ENCODE results near the gene HOMER3. TPM values are rescaled to one million over a fixed set of nuclear protein-coding genes. Genes with fewer than 3 reads are reported as not detected.

The HOMER3 gene
- total and polyA plus RNA-seq, 2 of the 13 experiments (the other 11 are each of a cell fraction or from before 2014, with no cell fraction given): 21.3 to 27.3 TPM

- H3K4me1 ChIP-seq (ENCODE audit: insufficient read depth, low read length): peaks cover 22% of the 10 kb centered on the region
- DNase-seq (ENCODE audit: low spot score): no peak
- TF ChIP-seq ZNF12 (CRISPR knock-in tag; IDR thresholded peaks at IDR 0.05) (no peak), HNRNPL (IDR thresholded peaks at IDR 0.05; ENCODE audit: low read depth, low read length) (0 out of 2 replicates have a peak, but pooled peaks have one; percentile 44), ZNF350 (CRISPR knock-in tag; IDR thresholded peaks at IDR 0.05; ENCODE audit: borderline replicate concordance, low read depth) (no peak), RBFOX2 (IDR thresholded peaks at IDR 0.05; ENCODE audit: low read depth, low read length) (0 out of 2 replicates have a peak, but pooled peaks have one; percentile 55)
- H3K27ac ChIP-seq (ENCODE audit: extremely low read length, insufficient read depth, low read length): no peak overlapping the region
- intact Hi-C loops (cut with micrococcal nuclease; ENCODE audit: unreplicated experiment): no loop called here
- H2AFZ ChIP-seq (ENCODE audit: low read length): no peak overlapping the region
- peaks cover 16% of the 10 kb centered on the region; the same call in 1 of the 2 replicates for H4K20me1 ChIP-seq (ENCODE audit: insufficient read depth, low read length)
- no peak for ATAC-seq
- H3K4me3 ChIP-seq (replicated peaks in 1 of 3; ENCODE audit: insufficient read depth in 1 of 3, low read depth in 2 of 3, low read length in 3 of 3): no peak overlapping the region
- no peaks in the 10 kb centered on the region; a peak in 1 of 5 replicates for H3K27me3 ChIP-seq (ENCODE audit: control insufficient read depth in 1 of 2, insufficient read depth in 2 of 2, low read length in 2 of 2)
- CTCF ChIA-PET (ENCODE audit: low intra/inter-chr PET ratio, low total read pairs): no interaction called here
- in situ Hi-C loops (cut with HindIII; ENCODE audit: extremely low pct_ligation_motif_present, low pct_unique_long_range_greater_than_20kb): no loop called here
- 100% methylated on average over 3 of the region's 5 CpGs for WGBS (ENCODE audit: low lambda C conversion rate)
- no peaks in the 10 kb centered on the region for H3K9me3 ChIP-seq (ENCODE audit: low read length)
- FAIRE-seq: no peak
- H3K9ac ChIP-seq (ENCODE audit: insufficient read depth, low read depth, low read length): no peak overlapping the region
- no TSS peak for BruUV-seq (replicated peaks)
- POLR2A ChIA-PET: no interaction called here
- H3K4me2 ChIP-seq (ENCODE audit: low read depth, low read length): no peak overlapping the region
- H3K36me3 ChIP-seq (replicated peaks in 1 of 2; ENCODE audit: control insufficient read depth in 1 of 2, insufficient read depth in 2 of 2, low read length in 2 of 2): peaks cover 20 to 46% of the 10 kb centered on the region in 2 experiments
- peaks cover 30% of the 10 kb centered on the region for H3K79me2 ChIP-seq (ENCODE audit: insufficient read depth, low read length)
Observed at GRCh38 chr19:18913466-18913865, 27.6 kb downstream of the HOMER3 start.

- in situ Hi-C loops (cut with HindIII; ENCODE audit: extremely low pct_ligation_motif_present, low pct_unique_long_range_greater_than_20kb) (no loop called here), intact Hi-C loops (cut with micrococcal nuclease; ENCODE audit: unreplicated experiment) (no loop called here)
- FAIRE-seq (no peak), DNase-seq (ENCODE audit: low spot score) (no peak), ATAC-seq (peak; percentile 8; the same call in 1 of the 3 replicates)
- Histone ChIP-seq H4K20me1 (ENCODE audit: insufficient read depth, low read length) (peaks cover 14% of the 10 kb centered on the region; the same call in 1 of the 2 replicates), H3K36me3 (replicated peaks in 1 of 2; ENCODE audit: control insufficient read depth in 1 of 2, insufficient read depth in 2 of 2, low read length in 2 of 2) (peaks cover 20 to 48% of the 10 kb centered on the region in 2 experiments), H3K27ac (ENCODE audit: extremely low read length, insufficient read depth, low read length) (no peak overlapping the region), H3K4me2 (ENCODE audit: low read depth, low read length) (no peak overlapping the region), H3K9me3 (ENCODE audit: low read length) (no peaks in the 10 kb centered on the region), H3K4me1 (ENCODE audit: insufficient read depth, low read length) (peaks cover 22% of the 10 kb centered on the region), H2AFZ (ENCODE audit: low read length) (no peak overlapping the region), H3K9ac (ENCODE audit: insufficient read depth, low read depth, low read length) (no peak overlapping the region), H3K27me3 (ENCODE audit: control insufficient read depth in 1 of 2, insufficient read depth in 2 of 2, low read length in 2 of 2) (no peaks in the 10 kb centered on the region), H3K4me3 (replicated peaks in 1 of 3; ENCODE audit: insufficient read depth in 1 of 3, low read depth in 2 of 3, low read length in 3 of 3) (no peak overlapping the region), H3K79me2 (ENCODE audit: insufficient read depth, low read length) (peaks cover 25% of the 10 kb centered on the region)
- 98% methylated on average over 9 of the region's 14 CpGs for WGBS (ENCODE audit: low lambda C conversion rate)
- no TSS peak for BruUV-seq (replicated peaks)
- ChIA-PET POLR2A (no interaction called here), CTCF (ENCODE audit: low intra/inter-chr PET ratio, low total read pairs) (no interaction called here)
- TF ChIP-seq ZFYVE20 (CRISPR knock-in tag; IDR thresholded peaks at IDR 0.05; ENCODE audit: borderline replicate concordance, low read depth) (no peak), ARID4A (CRISPR knock-in tag; IDR thresholded peaks at IDR 0.05; ENCODE audit: borderline replicate concordance) (no peak), AGO2 (optimal IDR thresholded peaks at IDR 0.05; ENCODE audit: low read depth, low read length) (peak; percentile 19), BRD4 (CRISPR knock-in tag; IDR thresholded peaks at IDR 0.05) (no peak)
Observed at GRCh38 chr19:18912933-18913332, 28.1 kb downstream of the HOMER3 start.
